HG03175 (cell line): ENCODE data around the gene STAB1.

Experiments
- ATAC-seq: cut with Tn5 transposase; IDR thresholded peaks from one replicate; pipeline ENCODE4 v1.9.1; 2021; ENCODE audit warnings: mild to moderate bottlenecking, moderate library complexity; ENCODE audit not compliant: unreplicated experiment

Gene STAB1, protein sequence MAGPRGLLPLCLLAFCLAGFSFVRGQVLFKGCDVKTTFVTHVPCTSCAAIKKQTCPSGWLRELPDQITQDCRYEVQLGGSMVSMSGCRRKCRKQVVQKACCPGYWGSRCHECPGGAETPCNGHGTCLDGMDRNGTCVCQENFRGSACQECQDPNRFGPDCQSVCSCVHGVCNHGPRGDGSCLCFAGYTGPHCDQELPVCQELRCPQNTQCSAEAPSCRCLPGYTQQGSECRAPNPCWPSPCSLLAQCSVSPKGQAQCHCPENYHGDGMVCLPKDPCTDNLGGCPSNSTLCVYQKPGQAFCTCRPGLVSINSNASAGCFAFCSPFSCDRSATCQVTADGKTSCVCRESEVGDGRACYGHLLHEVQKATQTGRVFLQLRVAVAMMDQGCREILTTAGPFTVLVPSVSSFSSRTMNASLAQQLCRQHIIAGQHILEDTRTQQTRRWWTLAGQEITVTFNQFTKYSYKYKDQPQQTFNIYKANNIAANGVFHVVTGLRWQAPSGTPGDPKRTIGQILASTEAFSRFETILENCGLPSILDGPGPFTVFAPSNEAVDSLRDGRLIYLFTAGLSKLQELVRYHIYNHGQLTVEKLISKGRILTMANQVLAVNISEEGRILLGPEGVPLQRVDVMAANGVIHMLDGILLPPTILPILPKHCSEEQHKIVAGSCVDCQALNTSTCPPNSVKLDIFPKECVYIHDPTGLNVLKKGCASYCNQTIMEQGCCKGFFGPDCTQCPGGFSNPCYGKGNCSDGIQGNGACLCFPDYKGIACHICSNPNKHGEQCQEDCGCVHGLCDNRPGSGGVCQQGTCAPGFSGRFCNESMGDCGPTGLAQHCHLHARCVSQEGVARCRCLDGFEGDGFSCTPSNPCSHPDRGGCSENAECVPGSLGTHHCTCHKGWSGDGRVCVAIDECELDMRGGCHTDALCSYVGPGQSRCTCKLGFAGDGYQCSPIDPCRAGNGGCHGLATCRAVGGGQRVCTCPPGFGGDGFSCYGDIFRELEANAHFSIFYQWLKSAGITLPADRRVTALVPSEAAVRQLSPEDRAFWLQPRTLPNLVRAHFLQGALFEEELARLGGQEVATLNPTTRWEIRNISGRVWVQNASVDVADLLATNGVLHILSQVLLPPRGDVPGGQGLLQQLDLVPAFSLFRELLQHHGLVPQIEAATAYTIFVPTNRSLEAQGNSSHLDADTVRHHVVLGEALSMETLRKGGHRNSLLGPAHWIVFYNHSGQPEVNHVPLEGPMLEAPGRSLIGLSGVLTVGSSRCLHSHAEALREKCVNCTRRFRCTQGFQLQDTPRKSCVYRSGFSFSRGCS (N-terminal part only)

GRCh38 chr3:52494886-52495495 lies at the start of gene STAB1:
TSS of gene STAB1 (plus strand) at chr3:52495338. CDS start at chr3:52495414, 76 bp downstream.
- ATAC-seq: no peak

- ATAC-seq: no peak
Measured at GRCh38 chr3:52446042-52446441, 49.1 kb upstream of the STAB1 start.

- ATAC-seq: no peak
Measured at GRCh38 chr3:52446631-52447511, 48.3 kb upstream of the STAB1 start.

GRCh38 chr3:52447512-52448355 lies 47.4 kb upstream of the STAB1 start:
- no peak for ATAC-seq

- ATAC-seq: no peak
Measured at GRCh38 chr3:52450489-52451236, 44.5 kb upstream of the STAB1 start.

- ATAC-seq: no peak
Measured at GRCh38 chr3:52451237-52452083, 43.7 kb upstream of the STAB1 start.

GRCh38 chr3:52452126-52452525 lies 43.0 kb upstream of the STAB1 start:
- no peak for ATAC-seq

DNA sequence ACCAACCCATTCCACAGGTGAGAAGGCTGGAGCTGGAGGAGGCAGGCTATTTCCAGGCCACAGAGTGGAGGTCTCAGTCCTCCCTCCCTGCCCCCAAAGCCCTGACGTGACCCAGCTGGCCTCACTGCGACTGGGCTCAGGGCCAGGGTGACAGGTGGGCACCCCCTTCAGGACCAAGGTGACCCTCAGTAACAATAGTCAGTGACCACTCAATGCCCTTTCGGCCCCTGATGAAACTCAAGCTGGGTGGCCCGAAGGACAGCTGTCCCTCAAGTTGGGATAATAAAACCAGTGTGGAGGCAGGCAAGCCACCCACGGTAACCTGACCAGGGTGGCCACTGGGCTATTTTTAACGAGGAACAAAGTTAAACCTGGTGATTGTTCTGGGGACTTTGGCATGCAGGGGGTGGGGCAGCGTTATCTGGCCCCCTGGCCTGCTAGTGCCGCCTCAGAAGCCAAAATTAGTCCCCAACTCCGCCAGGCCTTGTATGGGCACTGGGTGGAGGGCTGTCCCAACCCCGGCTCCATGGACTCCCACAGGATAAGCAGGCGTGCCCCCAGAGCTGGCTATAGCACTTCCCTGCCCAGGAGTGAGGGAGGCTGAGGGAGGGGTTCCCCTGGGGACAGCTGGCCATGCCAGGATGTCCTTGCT lies 42.4 kb upstream of the STAB1 start:
- no peak for ATAC-seq

DNA sequence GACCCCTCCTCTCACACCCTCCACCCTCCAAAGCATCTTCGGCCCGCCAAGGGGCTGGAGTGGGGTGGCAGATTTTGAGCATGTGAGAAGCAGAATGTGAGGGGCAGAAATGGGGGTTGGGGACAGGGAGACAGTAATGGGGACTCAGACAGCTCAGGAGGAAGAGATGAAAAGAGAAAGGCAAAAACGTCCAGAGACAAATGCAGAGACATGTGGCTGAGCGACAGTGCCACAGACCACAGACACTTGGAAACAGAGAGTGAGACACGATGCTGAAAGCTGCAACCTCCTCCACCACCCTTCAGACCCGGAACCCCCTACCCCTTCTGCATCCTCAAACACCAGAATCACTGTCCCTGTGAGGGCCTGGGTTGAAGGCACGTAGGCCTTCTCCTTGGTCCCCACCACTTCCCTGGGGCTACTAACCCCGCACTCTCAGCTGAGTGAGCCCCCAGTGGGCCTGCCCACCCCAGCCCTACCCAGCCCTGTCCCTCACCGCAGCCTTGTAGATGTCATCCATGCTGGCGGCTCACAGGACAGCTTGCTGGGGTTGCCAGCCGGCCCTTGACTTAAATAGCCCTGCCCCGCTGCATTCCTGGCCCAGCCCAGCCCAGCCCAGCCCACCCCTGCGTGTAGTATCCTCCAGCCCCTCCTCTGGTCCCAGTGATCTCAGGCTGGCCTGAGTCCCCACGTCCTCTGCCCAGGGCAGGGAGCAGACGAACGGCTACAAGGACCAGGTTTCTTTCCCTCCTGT lies 41.5 kb upstream of the STAB1 start, which contains the start of gene TNNC1:
TNNC1 (minus strand) TSS at position 546 of the 754 bp plus-strand sequence; CDS start at position 520, 26 bp downstream.
- ATAC-seq: no peak

DNA sequence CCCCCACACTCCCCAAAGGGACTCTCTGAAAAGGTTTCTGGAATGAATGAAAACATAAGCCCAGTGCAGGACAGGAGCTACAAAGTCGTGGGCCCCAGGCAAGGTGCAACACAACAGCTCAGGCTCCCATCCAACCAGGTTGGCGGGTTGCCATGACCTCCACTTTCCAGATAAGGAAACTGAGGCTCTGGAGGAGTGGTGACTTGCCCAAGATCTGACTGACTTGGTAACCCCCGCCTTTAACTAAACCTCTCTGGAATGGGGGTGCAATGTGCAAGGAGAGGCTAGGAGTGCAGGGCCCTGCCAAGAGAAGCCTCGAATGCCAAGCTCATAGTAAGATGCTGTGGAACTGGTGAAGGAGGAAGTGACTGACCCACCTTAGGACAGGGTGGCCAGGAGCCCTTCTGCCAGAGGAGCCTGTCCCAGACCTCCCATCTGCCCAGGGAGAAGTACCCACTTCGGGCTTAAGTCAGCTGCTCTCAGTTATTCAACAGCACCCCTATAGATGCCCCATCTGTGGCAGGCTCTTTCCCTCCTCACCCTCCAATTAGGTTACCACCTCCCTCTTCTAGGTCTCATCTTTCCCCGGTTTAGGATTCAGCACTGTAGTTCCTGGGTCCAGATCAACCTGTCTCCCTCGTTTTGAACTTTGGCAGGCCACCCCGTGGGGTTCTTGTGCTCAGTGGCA lies 40.7 kb upstream of the STAB1 start:
- ATAC-seq: no peak

DNA sequence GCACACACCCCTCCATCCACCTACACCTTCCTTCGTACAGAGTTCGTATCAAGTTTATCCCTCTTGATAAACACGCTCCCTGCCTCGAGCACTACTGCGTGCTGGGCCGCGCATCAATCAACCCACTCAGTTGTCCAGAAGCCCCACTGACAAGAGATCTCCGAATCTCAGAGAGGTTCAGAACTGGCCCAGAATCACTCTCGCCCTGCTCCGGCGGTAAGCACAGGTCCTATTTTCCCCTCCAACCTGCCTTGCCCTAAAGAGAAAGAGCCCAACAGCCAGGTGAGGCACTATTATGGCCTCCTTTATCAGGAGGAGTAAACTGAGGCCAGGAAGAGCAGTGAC lies 40.2 kb upstream of the STAB1 start:
- ATAC-seq: no peak

GRCh38 chr3:52455283-52456168 lies 39.6 kb upstream of the STAB1 start, which contains the start of gene NISCH:
TSS of gene NISCH (plus strand) at chr3:52455604. CDS start at chr3:52455642, 38 bp downstream.
- peak; percentile 78 for ATAC-seq

GRCh38 chr3:52456169-52456799 lies 38.9 kb upstream of the STAB1 start:
- no peak for ATAC-seq

GRCh38 chr3:52456800-52457183 lies 38.3 kb upstream of the STAB1 start:
- no peak for ATAC-seq
